ENCODE measurements around the gene CACNG3.
A peak's percentile ranks its signal among the peaks of the same experiment; 100 is the strongest.
"Not testable (repeated sequence)": the region's sequence is repeated elsewhere in the genome, so short reads cannot be mapped to it uniquely, and the experiment has no call there.

Gene CACNG3

GRCh38 chr16:24255456-24256371 is at the start of gene CACNG3:
CACNG3 (plus strand) TSS chr16:24256335; CDS start chr16:24256755, 420 bp downstream.
- DNase-seq (ENCODE audit: low spot score), result peak; percentile 43

DNA sequence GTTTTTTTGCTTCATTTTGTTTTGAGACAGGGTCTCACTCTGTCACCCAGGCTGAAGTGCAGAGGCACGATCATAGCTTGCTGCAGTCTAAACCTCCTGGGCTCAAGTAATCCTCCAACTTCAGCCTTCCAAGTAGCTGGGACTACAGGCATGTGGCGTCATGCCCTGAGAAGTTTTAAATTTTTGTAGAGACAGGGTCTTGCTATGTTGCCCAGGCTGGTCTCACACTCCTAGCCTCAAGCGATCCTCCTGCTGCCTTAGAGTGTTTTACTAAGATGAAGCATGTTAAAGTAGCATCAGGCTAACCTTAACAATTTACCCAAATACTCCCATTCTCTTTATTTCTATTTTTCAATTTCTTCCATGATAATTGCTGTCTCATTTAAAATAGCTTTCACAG is 49.2 kb upstream of the CACNG3 start:
- DNase-seq (ENCODE audit: low spot score), result no peak

DNA sequence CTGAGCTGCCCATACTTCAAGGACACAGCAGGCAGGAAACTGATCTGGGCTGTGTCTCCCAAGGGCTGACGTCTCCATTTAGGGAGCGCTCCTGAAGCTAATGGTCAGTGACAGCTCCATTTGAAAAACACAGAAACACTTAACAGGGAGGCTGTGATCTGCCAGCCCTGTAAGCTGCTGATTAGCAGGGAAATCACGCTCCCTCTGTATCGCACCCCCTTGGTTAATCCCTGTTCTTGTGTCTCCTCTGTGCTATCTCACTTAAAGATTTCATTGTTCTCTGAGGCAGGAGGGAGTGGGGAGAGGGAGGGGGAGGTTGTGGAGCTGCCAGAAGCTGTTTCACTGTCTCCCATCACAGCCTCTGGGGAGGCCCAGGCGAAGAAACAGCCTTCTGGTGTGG is 47.4 kb upstream of the CACNG3 start:
- DNase-seq (ENCODE audit: low spot score), result no peak

- DNase-seq (ENCODE audit: low spot score), result no peak
Observed at GRCh38 chr16:24214992-24215391, 41.1 kb upstream of the CACNG3 start.

DNA sequence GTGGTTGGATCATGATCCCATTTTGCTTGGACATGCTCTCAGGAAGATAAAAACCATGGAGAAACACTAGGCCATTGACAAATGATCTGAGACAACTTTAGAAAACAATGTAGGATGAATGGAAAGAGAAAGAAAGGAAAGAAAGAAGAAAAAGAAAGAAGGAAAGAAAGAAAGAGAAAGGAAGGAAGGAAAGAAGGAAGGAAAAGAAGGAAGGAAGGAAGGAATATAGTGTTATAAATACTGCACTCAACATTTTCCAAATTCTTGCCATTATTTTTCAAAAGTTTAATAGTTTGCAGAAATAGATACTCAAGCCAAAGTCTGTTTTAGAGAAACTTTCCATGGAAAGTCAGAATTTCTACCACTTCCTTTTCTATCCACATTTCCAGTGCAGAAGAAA is 39.2 kb upstream of the CACNG3 start:
- DNase-seq (ENCODE audit: low spot score), result no peak

GRCh38 chr16:24217461-24217860 is 38.7 kb upstream of the CACNG3 start:
- DNase-seq (ENCODE audit: low spot score), result no peak

- DNase-seq (ENCODE audit: low spot score), result no peak
Observed at GRCh38 chr16:24218299-24218698, 37.8 kb upstream of the CACNG3 start.

DNA sequence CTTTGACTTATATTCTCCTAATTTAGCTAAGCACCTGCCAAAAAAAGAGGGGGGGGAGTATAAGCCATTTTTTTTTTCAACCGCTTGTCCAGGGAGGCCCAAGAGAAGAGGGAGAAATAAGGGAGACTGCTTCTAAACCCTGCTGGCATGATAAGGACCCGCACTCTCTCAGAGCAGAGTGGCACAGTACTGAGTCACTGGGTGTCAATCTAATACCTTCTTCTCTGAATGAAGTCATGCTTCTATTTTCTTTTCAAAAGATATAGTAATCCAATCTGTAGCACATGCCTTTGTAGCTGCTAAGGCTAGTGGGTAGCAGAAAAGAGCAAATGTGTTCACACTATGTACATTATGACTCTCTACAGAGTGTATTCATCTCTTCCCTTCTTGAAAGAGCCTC is 34.9 kb upstream of the CACNG3 start:
- no peak for DNase-seq (ENCODE audit: low spot score)

- DNase-seq (ENCODE audit: low spot score), result no peak
Observed at GRCh38 chr16:24228514-24228913, 27.6 kb upstream of the CACNG3 start.

DNA sequence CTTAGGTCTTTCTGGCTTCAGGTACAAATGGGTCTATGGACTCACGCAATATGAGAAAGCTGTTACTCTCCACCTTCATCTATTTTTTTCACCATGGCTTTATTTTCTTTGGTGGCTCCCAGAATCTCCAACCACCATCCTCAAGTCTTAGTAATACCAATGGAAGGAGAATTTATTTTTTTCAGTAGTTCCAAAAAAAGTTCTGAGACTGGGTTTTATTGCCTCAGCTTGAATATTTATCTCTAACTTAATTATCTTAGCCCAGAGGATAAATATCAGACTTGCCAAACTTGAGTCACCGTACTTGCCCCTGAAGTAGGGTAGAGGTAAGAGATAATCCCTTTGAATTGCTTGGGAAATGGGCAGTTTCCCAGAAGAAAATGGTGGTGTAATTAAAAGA is 23.2 kb upstream of the CACNG3 start:
- no peak for DNase-seq (ENCODE audit: low spot score)

DNA sequence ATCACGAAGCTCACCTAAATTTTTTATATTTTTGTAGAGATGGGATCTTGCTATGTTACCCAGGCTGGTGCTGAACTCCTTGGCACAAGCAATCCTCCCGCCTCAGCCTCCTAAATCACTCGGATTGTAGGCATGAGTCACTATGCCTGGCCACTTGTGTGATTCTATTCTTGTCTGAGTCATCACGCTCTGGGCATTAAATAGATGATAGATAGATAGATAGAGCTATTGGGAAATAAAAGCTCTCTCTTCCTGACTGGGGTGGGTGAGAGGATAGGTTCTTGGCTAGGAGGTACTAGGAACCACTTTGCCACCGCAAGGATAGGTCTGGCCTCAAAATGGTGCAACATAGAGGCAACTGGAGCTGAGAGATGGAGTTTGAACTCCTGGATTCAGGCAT is 21.4 kb upstream of the CACNG3 start:
- no peak for DNase-seq (ENCODE audit: low spot score)

GRCh38 chr16:24235806-24236205 is 20.3 kb upstream of the CACNG3 start:
- no peak for DNase-seq (ENCODE audit: low spot score)

GRCh38 chr16:24238846-24239245 is 17.3 kb upstream of the CACNG3 start:
- DNase-seq (ENCODE audit: low spot score), result not testable (repeated sequence)

DNA sequence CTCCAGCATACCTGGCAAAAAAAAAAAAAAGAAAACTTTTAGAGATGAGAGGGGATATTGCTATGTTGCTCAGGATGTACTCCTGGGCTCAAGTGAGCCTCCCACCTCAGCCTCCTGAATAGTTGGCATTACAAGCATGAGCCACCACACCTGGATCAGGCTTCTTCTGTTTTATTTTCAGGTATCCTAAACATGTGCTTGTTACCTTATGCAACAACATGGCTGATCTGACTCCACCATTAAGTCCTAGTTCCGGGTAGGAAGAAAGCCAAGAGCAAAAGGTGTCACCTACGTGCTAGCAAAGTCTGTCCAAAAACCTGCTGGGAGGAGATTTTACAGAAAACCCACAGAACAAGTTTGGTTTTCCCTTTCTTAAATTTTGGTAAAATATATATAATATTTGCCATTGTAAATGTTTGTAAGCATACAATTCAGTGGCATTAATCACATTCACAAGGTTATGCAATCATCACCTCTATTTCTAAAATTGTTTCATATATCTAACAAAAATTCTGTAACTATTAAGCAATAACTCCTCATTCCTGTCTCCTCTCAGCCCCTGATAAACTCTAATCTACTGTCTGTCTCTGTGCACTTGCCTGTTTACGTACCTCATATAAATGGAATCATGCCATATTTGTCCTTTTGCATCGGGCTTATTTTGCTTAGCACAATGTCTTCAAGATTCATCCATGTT is 9.1 kb upstream of the CACNG3 start:
- DNase-seq (ENCODE audit: low spot score), result no peak

GRCh38 chr16:24253192-24253591 is 2.9 kb upstream of the CACNG3 start:
- peak; percentile 84 for DNase-seq (ENCODE audit: low spot score)

DNA sequence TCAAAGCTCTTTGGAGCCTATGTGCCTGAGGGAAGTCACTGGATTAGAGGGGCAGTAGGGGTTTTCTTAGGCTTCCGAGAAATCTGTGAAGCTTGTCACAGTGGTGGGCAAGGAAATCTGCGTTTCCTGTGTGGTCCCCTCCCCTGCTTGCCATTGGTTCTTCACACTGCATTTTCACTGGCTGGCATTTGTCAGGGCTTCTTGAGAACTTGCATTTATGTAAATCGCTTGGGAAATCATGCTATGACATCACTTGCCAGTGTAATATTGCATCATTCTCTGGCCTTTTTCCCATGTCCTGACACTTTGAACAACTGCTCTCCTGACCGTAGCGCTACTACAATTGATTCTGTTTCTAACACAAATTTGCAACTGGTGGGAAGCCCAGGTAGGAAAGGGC is 1.8 kb downstream of the CACNG3 start:
- DNase-seq (ENCODE audit: low spot score), result peak; percentile 52

DNA sequence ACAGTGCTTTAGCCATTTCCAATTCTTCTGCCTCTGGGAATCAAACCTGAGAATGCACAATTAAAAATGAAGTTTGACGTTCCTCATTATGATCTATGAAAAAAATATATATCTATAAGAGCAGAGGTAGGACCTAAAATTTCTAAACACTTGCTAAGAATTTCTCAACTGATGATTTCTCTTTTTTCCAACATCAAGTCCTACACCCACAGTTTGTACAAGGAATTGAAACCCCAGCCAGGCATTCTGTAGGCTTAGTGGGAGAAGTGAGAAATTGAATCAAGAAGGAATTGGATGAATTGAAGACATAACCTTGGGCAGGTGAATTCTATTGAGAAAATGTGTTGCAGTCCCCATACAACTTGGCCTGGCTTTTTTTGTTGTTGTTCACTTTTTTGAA is 2.7 kb downstream of the CACNG3 start:
- DNase-seq (ENCODE audit: low spot score), result no peak

DNA sequence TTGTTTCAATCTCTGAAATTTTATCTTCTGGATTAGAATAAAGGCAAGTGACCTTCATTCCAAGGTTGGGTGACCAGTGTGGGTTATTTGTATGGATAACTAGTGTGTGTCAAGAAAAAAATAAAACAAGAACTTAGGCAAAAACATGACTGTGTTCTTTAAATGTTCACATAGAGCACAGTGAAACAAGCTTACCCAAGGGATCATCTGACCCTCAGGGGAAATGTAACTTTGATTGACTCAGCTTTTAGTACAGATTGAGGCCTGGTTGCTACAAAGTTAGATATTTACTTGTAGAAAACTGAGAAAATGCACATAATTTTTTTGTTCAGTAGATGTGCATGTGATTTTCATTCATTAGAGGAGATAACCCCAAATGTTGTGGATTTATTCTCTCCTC is 6.7 kb downstream of the CACNG3 start:
- DNase-seq (ENCODE audit: low spot score), result no peak

- no peak for DNase-seq (ENCODE audit: low spot score)
Observed at GRCh38 chr16:24270721-24271442, 14.7 kb downstream of the CACNG3 start.

DNA sequence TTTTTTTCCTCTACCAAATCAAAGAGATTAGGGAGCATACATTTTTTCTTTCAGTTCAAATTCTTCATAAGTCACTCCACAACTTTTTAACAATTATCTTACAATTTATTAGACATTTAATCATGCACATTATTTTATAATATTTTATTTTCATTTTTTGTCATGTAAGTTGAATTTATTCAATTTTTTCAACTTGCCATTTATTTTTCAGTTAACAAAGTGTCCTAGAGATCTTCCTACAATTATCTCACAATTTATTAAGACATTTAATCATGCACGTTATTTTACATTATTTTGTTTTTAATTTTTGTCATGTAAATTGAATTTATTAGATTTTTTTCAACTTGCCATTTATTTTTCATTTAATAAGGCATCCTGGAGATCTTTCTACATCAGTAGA is 16.2 kb downstream of the CACNG3 start:
- DNase-seq (ENCODE audit: low spot score), result no peak

DNA sequence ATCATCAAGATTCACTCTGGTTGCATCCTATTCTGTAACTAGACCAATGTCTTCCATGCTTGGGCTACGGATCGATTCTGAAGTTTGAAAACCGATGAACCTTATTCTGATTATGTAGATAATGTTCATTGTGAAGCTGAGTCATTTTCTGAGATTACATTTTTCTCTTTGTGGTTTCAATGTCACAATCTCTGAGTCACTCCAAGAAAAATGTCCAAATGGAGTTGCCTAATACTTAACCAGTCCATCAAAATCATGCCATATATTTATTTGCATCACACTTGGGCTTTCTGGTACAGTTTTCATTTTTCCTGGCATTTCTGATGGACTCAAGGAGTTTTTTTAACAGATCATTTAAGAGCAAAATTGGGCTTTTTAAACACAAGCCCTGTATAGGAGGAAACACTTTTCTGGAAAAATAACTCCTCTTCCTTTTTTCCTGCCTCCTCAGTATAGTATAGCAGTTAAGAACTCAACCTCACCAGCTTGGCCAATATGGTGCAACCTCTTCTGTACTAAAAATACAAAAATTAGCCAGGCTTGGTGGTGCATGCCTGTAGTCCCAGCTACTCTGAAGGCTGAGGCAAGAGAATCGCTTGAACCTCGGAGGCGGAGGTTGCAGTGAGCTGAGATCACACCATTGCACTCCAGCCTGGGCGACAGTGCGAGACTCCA is 17.5 kb downstream of the CACNG3 start:
- no peak for DNase-seq (ENCODE audit: low spot score)

DNA sequence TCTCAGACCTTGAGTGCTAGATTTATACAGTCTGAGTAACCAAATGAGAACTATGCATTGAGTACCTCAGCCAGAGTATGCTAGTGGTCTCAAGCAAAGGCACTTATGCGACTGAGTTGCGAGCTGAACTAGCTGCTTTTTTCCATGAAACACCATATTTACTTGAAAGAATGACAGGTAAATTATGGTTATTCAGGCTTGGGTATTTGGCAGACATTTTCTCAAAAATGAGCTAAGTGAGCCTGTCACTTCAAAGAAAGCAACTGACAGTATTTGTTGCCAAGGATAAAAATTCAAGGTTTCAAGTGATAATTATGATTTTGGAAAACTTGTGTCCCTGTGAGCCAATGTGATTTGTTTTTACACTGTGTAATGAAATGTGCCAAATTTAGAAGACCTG is 19.3 kb downstream of the CACNG3 start:
- DNase-seq (ENCODE audit: low spot score), result no peak

Data from NAMALWA (cell line).